Left colon (tissue), 2 donors: ENCODE measurements around the gene ABCE1. TPM values are rescaled to one million over a fixed set of nuclear protein-coding genes. Genes with fewer than 3 reads are reported as not detected.
A peak's percentile ranks its signal among the peaks of the same experiment; 100 is the strongest.

Source experiments
- ATAC-seq: fragments of 200-7000 bp; cut with Tn5 transposase; one replicate; pipeline ENCODE4 v1.9.1; 2020; ENCODE audit warnings: mild to moderate bottlenecking, moderate library complexity
- DNase-seq, 2 donors: peaks; one replicate each; pipeline ENCODE4 v3.0.0-alpha.2; 2020
- intact Hi-C, 2 donors: fragments of 100-400 bp; cut with DNase I in 1 of 2; cut with micrococcal nuclease in 1 of 2; formaldehyde crosslinking; loops; one replicate each; pipeline versions ENCODE4 v1.11.2 to v1.14.0; 2022; cut with DNase I, micrococcal nuclease
- total RNA-seq, 2 donors: library from RNA; stranded (reverse); fragmentation: NEBNext Ultra II Directional; extraction: Animal tissue kit (Norgen Biotek cat#: 25700); gene quantifications; one replicate each; pipeline ENCODE4 v1.2.1, GENCODE V29; 2021
- donor health status: DM: no; HTN: no; CAD: no.
- donor health status: DM: yes; HTN: yes; CAD: no.

ABCE1 gene
- total RNA-seq, 2 donors from 2014 or later = 24.5 to 35.2 TPM

DNA sequence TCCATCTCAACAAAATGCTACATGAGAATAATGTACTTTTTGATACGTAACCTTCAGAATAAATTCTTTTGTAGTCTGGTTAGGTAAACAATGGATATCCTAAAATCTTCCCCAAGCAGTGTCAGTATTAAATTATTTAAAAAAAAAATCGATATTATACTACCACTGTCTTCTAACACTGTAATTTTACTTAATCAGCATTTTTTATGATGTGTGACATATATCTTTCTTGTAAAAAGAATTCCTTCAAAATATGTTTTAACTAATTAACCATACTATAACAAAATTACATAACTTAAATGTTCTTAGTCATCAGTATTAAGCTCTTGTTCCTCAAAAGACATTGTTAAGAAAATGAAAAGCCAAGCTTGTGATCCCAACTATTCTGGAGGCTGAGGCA is 69.8 kb downstream of the ABCE1 start:
- intact Hi-C loops = no loop called here
- no peak for ATAC-seq
- no peak for DNase-seq

DNA sequence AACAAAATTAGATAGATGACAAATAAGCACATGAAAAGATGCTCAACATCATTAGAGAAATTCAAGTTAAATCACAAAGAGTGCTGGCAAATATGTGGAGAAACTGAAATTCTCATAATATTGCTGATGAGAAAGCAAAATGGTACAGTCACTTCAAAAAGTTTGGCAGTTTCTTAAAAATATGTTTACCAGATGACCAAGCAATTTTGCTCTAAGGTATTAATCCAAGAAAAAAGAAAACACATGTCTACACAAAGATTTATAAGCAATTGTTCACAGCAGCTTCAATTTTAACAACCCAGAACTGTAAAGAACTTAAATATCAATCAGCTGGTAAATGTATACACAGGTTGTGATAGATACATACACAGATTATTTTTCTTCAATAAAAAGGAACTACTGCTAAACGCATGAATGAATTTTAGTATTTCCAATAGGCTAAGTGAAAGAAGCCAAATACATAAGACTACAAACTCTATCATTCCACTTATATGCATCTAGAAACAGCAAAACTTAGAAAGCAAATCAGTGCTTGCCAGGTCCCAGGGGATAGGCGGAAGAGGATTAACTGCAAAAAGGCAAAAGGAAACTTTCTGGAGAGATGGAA is 70.6 kb downstream of the ABCE1 start:
- intact Hi-C loops = no loop called here
- ATAC-seq (no peak), DNase-seq (no peak)

DNA sequence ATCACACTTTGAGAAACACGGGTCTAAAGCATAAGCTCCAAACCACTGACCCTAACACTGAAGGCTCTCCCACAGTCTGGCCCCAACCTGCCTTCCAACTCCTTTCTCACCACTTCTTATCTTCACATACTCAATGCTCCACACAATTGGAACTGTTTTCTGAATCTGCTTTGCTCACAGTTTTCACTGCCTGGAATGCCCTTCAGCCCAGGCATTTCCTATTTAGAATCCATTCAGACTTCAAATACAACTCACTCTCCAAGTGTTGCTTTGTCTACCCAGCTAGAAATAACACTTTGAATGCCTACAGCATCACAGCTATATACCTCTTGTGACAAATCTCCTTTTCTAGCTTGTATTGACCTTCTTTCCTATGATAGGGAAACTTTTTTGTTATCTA is 72.1 kb downstream of the ABCE1 start:
- no peak for DNase-seq
- ATAC-seq = no peak
- intact Hi-C loops = no loop called here

DNA sequence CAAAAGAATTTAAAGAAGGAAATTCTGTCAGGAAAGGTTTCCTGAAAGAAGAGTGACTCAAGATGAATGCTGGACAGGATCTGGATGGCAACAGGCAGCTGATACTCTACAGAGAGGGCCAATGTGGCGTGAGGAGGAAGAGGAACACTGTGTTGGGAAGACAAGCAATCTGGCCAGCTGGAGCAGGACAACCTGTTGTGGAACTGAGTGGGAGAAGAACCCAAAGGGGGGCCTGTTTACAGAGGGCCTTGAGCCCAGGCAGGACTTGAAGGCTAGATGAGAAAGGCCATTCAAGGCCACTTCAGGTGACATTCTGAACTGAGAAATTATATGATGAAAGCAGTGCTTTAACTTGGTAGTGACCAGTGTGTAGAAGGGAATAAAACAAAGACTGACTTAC is 73.8 kb downstream of the ABCE1 start:
- DNase-seq (no peak), ATAC-seq (peak; percentile 23)
- intact Hi-C loops = no loop called here

DNA sequence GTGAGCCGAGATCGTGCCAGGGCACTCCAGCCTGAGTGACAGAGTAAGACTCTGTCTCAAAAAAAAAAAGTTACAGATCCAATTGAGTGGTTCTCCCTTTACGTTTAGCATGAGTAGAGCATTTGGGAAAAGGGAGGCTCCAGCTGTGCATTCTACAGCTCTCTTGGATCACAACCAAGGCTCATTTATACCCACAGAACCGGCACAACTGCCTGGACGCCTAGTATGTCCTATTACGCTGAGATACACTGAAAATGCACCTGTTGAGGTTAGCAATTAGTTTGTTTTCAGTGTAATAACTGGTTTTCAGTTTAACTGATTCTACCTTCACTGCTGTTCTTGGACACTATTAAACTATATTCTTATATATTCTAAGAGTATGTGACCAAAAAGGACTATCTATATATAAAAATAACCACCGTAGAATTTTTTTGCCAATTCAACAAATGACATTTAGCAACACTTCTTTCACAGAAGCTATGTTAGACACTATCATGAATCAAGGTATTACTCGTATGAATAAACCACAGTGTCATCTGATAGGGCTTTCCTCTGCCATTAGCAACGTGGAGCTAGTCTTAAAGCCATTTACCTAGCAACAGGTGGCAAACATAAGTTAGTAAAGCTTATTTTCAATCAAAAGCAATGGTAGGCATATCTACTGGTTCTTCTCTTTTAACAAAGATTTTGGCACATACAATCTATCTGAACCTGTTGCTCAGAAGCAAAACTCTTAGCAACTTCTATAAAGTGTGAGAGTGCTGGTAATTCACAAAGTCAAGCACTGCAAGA is 78.7 kb downstream of the ABCE1 start:
- intact Hi-C loops = no loop called here
- DNase-seq = no peak
- ATAC-seq = no peak

DNA sequence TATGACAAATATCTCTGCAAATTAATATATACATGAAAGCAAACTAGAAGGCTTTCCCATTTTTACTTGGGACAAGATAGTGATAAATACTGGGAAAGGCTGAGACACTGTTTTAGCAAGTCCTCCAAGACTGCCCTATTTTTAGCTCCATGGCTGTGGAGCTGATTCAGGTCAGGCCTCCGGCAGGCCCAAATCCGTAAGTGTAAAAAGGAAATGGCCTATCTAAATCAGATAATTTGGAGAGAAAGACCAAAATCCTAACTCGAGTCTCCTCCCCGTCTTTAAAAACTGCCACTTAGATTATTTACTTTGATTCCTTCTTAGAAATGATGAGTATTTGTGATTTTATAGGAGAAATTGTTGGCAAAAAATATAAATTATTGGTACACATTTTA is 79.4 kb downstream of the ABCE1 start:
- no peak for ATAC-seq
- intact Hi-C loops = no loop called here
- DNase-seq = no peak

DNA sequence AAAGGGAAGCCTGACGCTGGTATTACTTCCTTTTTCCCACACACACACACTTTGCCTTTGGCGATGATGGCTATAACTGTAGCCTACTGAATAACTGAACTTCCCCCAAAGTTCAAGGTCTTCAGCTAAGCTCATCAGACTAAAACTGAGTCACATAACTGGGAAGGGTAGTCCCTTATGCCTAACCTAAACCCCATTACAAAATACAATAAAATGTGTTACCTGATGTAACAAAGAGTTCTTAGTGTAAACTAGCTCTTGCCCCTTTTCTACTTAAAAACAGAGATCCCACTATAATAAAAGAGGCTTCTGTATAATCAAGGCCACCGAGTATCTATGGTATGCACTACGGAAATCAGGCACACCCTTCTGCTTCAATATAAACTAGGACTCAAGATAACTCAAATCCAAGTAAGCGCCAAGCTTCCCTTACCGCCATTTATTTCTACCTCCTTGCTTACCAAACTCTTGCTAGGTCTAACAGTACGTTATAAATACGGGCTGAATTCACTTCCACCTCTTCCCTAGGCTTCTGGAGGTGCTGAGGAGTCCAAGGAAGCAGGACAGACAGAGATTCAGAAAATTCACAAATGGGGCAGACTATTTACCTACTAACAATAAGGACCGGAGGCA is 79.9 kb downstream of the ABCE1 start:
- peak; percentile 23 for ATAC-seq
- intact Hi-C loops = no loop called here
- DNase-seq = no peak

DNA sequence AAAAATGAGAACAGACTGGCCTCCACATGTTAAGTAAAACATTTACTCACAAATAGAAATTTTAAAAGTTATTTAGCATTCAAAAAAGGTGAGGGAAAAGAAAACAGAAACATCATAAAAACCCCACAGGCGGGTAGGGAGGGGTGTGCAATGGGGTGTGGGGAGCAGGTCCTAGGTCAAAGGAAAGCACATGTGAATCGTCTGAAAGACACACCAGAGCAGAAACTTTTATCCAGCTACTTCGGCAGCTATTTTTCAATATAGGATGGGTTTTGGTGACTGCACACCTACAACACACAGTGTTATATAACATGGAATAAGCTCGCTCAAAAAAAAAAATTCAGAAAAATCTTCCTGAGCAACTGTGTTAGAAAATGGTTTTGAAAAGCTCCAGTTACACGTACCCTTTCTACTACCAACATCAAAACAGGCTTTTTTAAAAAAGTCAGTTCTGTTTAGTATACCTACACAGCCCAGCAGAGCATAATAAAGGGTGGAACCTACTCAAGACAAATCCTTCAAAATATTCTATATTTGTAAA is 80.7 kb downstream of the ABCE1 start:
- intact Hi-C loops = no loop called here
- no peak for ATAC-seq
- DNase-seq = no peak

Other genes starting within 250 kb of the ABCE1 start
- 10 to 100 TPM in 1 of 2 donors, 1 to 10 TPM in 1; 9.9 to 11.8 TPM for gene ANAPC10, start 115 bp upstream of the ABCE1 start, total RNA-seq
- 10 to 100 TPM; 30.3 to 31.2 TPM for gene OTUD4, start 82.3 kb downstream of the ABCE1 start, total RNA-seq